WTC11 (cell line): ENCODE measurements around the gene RABAC1. TPM values are rescaled to one million over a fixed set of nuclear protein-coding genes. Genes with fewer than 3 reads are reported as not detected.

Experiments used
- ATAC-seq: fragments of 200-7000 bp; cut with Tn5 transposase; 2 replicates; pipeline ENCODE4 v1.10.0; 2021; ENCODE audit warnings: mild to moderate bottlenecking, moderate library complexity
- CTCF ChIA-PET: fragments of 300-600 bp; sonication (Branson Sonifier 250); formaldehyde crosslinking; loops from one replicate; lab custom pipeline; 2021; ENCODE audit warnings: antibody characterized with exemption; lab: Charles Lee
- POLR2A ChIA-PET: fragments of 350-600 bp; sonication (Branson Sonifier 250); formaldehyde crosslinking; loops from one replicate; lab custom pipeline; 2021; ENCODE audit warnings: antibody characterized with exemption; lab: Charles Lee
- DNase-seq: peaks from one replicate; pipeline ENCODE4 v3.0.0; 2021; ENCODE audit warnings: low spot score
- H3K27ac Mint-ChIP-seq: 2 replicates; pipeline ENCODE4 v1.8.0; 2021; ENCODE audit warnings: mixed read lengths
- H3K27me3 Mint-ChIP-seq: 2 replicates; pipeline ENCODE4 v1.8.0; 2021; ENCODE audit warnings: low read depth, mild to moderate bottlenecking, moderate library complexity, mixed read lengths
- H3K36me3 Mint-ChIP-seq: 2 replicates; pipeline ENCODE4 v1.8.0; 2021; ENCODE audit warnings: mixed read lengths
- H3K4me1 Mint-ChIP-seq: 2 replicates; pipeline ENCODE4 v1.8.0; 2022; ENCODE audit warnings: mixed read lengths
- H3K4me3 Mint-ChIP-seq: 2 replicates; pipeline ENCODE4 v1.8.0; 2021; ENCODE audit warnings: mild to moderate bottlenecking, moderate library complexity, mixed read lengths
- H3K9me3 Mint-ChIP-seq: 2 replicates; pipeline ENCODE4 v1.8.0; 2021; ENCODE audit warnings: mixed read lengths
- ETV6 ChIP-seq: sonication (generic); formaldehyde crosslinking; IDR thresholded peaks from 2 replicates; pipeline ENCODE4 v1.8.1; 2022; ENCODE audit warnings: mild to moderate bottlenecking, missing genetic modification reagents
- FOXJ3 ChIP-seq: sonication (generic); formaldehyde crosslinking; IDR thresholded peaks from 2 replicates; pipeline ENCODE4 v1.9.0; 2021; ENCODE audit warnings: missing genetic modification reagents, mild to moderate bottlenecking, borderline replicate concordance
- MYBL2 ChIP-seq: sonication (generic); formaldehyde crosslinking; IDR thresholded peaks from 2 replicates; pipeline ENCODE4 v1.8.1; 2023; ENCODE audit warnings: mild to moderate bottlenecking, moderate library complexity, missing genetic modification reagents
- NFE2L1 ChIP-seq: sonication (generic); formaldehyde crosslinking; IDR thresholded peaks from 2 replicates; pipeline ENCODE4 v1.8.1; 2023; ENCODE audit warnings: missing genetic modification reagents
- OVOL2 ChIP-seq: fragments of 250-450 bp; sonication (Bioruptor Pico); IDR thresholded peaks from 2 replicates; pipeline ENCODE4 v1.9.0; 2021; ENCODE audit warnings: mild to moderate bottlenecking, borderline replicate concordance
- ZNF121 ChIP-seq: sonication (generic); formaldehyde crosslinking; IDR thresholded peaks from 2 replicates; pipeline ENCODE4 v1.8.0; 2023; ENCODE audit warnings: missing genetic modification reagents
- ZNF219 ChIP-seq: sonication (generic); formaldehyde crosslinking; IDR thresholded peaks from 2 replicates; pipeline ENCODE4 v1.8.0; 2023; ENCODE audit warnings: missing genetic modification reagents, mild to moderate bottlenecking, borderline replicate concordance
- ZNF232 ChIP-seq: sonication (generic); formaldehyde crosslinking; IDR thresholded peaks from 2 replicates; pipeline ENCODE4 v1.8.0; 2022; ENCODE audit warnings: mild to moderate bottlenecking, missing genetic modification reagents
- total RNA-seq: library from RNA; stranded (reverse); gene quantifications from 3 replicates; pipeline ENCODE4 v1.2.3, GENCODE V29; 2021
- TF ChIP-seq, protein P1 (sequence below): sonication (generic); formaldehyde crosslinking; IDR thresholded peaks from 2 replicates; pipeline ENCODE4 v1.8.0; 2022; ENCODE audit warnings: mild to moderate bottlenecking, missing genetic modification reagents
- TF ChIP-seq, protein P2 (sequence below): fragments of 250-450 bp; sonication (Bioruptor Pico); IDR thresholded peaks from 2 replicates; pipeline ENCODE4 v1.9.0; 2021; ENCODE audit warnings: moderate library complexity, mild to moderate bottlenecking, inconsistent platforms, borderline replicate concordance
- TF ChIP-seq, protein P3 (sequence below): sonication (generic); formaldehyde crosslinking; IDR thresholded peaks from 2 replicates; pipeline ENCODE4 v1.8.1; 2022; ENCODE audit warnings: missing genetic modification reagents, borderline replicate concordance
- TF ChIP-seq, protein P4 (sequence below): fragments of 250-450 bp; sonication (Bioruptor Pico); IDR thresholded peaks from 2 replicates; pipeline ENCODE4 v1.8.0; 2021; ENCODE audit warnings: mild to moderate bottlenecking
- TF ChIP-seq, protein P5 (sequence below): sonication (generic); formaldehyde crosslinking; IDR thresholded peaks from 2 replicates; pipeline ENCODE4 v1.8.1; 2023; ENCODE audit warnings: mild to moderate bottlenecking, missing genetic modification reagents
- TF ChIP-seq, protein P6 (sequence below): fragments of 250-450 bp; sonication (Bioruptor Pico); IDR thresholded peaks from 2 replicates; pipeline ENCODE4 v1.9.0; 2021; ENCODE audit warnings: mild to moderate bottlenecking, borderline replicate concordance
- TF ChIP-seq, protein P7 (sequence below): sonication (generic); formaldehyde crosslinking; IDR thresholded peaks from 2 replicates; pipeline ENCODE4 v1.8.1; 2022; ENCODE audit warnings: mild to moderate bottlenecking, moderate library complexity, missing genetic modification reagents

RABAC1 gene
- total RNA-seq, 1 experiment from 2014 or later = 159 TPM

DNA sequence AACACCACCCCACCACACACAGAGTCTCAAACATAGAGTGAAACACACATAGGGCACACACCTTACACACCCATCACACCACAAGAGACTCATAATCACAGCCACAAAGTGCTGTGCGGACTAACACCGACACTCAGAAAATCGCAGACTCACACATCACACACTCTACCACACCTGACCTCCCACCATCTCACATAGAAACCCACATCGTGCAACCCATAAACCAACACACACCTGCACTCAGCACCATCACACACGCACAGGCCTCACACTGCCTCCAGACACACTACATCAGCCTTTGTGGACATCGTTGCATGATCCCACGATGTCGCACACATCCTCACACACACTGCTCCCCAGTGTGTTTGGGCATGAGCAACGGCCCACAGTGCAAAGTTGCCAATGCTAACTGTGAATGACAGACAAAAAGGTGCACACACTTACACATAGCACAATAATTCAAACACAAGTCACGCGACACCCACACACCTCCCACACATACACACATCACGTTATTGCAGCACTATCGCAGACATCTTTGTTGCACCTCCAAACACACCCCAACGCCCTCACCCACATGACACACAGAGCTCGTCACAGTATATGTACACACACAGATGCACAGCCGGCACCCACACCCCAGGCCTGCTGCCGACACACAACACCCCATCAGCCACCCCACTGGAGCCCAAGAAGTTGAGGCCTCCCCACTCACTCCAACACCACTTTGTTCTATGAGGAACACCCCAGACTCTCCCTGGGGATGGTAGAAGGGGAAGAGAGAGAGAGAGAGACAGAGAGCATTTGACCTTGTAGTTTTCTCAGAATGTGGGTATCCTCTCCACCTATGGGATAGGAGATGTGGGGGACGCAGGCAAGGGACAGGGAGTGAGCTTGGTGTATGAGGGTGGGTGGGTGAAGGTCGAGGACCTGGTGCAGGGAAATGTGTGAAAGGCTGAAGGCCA, 36.2 kb upstream of the RABAC1 start:
- ATAC-seq (no peak), DNase-seq (no peak)
- ChIA-PET CTCF (interaction anchor here (1.1 to 1.5 kb wide), 2 partner anchors 36 to 40 kb away, joined by 5 to 10 read pairs; partner anchors contain the start of gene RABAC1), POLR2A (no interaction called here)
- no peak for TF ChIP-seq MYBL2 (CRISPR knock-in tag)
- TF ChIP-seq NFE2L1 (CRISPR knock-in tag) = 0 out of 2 replicates have a peak, but pooled peaks have one; percentile 18
- no peak for TF ChIP-seq ZNF219 (CRISPR knock-in tag)
- TF ChIP-seq, protein P1, sequence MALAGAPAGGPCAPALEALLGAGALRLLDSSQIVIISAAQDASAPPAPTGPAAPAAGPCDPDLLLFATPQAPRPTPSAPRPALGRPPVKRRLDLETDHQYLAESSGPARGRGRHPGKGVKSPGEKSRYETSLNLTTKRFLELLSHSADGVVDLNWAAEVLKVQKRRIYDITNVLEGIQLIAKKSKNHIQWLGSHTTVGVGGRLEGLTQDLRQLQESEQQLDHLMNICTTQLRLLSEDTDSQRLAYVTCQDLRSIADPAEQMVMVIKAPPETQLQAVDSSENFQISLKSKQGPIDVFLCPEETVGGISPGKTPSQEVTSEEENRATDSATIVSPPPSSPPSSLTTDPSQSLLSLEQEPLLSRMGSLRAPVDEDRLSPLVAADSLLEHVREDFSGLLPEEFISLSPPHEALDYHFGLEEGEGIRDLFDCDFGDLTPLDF = no peak
- Mint-ChIP-seq H3K9me3 (no peaks in the 10 kb centered on the region), H3K27me3 (peaks cover 58% of the 10 kb centered on the region), H3K27ac (no peak overlapping the region), H3K4me3 (peak overlapping the region; percentile 2), H3K4me1 (peaks cover 29% of the 10 kb centered on the region), H3K36me3 (no peaks in the 10 kb centered on the region)

DNA sequence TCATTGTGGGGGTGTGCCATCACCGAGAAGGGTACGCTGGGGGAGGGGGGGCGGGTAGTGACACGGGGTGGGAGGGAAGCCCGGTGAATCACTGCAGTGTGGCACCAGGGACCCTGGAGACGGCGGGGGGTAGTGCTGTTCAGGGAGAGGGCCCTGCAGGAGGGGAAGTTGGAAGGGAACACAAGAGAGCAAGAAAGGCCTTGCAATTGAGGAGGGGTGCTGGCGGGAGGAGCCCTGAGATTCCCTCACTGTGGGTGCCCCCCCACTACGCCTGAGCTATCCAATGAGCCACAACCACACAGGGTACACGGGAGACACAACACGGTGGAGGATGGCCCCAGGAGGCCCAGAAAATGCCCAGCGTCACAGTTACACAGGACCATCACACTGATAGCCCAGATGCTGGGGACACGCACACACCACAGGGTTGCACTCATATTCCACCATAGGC, 35.4 kb upstream of the RABAC1 start:
- TF ChIP-seq, protein P2, sequence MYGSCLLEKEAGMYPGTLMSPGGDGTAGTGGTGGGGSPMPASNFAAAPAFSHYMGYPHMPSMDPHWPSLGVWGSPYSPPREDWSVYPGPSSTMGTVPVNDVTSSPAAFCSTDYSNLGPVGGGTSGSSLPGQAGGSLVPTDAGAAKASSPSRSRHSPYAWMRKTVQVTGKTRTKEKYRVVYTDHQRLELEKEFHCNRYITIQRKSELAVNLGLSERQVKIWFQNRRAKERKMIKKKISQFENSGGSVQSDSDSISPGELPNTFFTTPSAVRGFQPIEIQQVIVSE (CRISPR knock-in tag) = no peak
- TF ChIP-seq OVOL2 (CRISPR knock-in tag) (no peak), ZNF232 (no peak), ZNF121 (CRISPR knock-in tag) (no peak), ETV6 (CRISPR knock-in tag) (no peak), FOXJ3 (CRISPR knock-in tag) (no peak)
- TF ChIP-seq, protein P3, sequence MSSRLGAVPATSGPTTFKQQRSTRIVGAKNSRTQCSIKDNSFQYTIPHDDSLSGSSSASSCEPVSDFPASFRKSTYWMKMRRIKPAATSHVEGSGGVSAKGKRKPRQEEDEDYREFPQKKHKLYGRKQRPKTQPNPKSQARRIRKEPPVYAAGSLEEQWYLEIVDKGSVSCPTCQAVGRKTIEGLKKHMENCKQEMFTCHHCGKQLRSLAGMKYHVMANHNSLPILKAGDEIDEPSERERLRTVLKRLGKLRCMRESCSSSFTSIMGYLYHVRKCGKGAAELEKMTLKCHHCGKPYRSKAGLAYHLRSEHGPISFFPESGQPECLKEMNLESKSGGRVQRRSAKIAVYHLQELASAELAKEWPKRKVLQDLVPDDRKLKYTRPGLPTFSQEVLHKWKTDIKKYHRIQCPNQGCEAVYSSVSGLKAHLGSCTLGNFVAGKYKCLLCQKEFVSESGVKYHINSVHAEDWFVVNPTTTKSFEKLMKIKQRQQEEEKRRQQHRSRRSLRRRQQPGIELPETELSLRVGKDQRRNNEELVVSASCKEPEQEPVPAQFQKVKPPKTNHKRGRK = no peak
- TF ChIP-seq, protein P4, sequence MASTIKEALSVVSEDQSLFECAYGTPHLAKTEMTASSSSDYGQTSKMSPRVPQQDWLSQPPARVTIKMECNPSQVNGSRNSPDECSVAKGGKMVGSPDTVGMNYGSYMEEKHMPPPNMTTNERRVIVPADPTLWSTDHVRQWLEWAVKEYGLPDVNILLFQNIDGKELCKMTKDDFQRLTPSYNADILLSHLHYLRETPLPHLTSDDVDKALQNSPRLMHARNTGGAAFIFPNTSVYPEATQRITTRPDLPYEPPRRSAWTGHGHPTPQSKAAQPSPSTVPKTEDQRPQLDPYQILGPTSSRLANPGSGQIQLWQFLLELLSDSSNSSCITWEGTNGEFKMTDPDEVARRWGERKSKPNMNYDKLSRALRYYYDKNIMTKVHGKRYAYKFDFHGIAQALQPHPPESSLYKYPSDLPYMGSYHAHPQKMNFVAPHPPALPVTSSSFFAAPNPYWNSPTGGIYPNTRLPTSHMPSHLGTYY = no peak
- TF ChIP-seq, protein P5, sequence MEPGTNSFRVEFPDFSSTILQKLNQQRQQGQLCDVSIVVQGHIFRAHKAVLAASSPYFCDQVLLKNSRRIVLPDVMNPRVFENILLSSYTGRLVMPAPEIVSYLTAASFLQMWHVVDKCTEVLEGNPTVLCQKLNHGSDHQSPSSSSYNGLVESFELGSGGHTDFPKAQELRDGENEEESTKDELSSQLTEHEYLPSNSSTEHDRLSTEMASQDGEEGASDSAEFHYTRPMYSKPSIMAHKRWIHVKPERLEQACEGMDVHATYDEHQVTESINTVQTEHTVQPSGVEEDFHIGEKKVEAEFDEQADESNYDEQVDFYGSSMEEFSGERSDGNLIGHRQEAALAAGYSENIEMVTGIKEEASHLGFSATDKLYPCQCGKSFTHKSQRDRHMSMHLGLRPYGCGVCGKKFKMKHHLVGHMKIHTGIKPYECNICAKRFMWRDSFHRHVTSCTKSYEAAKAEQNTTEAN = no peak
- TF ChIP-seq, protein P6, sequence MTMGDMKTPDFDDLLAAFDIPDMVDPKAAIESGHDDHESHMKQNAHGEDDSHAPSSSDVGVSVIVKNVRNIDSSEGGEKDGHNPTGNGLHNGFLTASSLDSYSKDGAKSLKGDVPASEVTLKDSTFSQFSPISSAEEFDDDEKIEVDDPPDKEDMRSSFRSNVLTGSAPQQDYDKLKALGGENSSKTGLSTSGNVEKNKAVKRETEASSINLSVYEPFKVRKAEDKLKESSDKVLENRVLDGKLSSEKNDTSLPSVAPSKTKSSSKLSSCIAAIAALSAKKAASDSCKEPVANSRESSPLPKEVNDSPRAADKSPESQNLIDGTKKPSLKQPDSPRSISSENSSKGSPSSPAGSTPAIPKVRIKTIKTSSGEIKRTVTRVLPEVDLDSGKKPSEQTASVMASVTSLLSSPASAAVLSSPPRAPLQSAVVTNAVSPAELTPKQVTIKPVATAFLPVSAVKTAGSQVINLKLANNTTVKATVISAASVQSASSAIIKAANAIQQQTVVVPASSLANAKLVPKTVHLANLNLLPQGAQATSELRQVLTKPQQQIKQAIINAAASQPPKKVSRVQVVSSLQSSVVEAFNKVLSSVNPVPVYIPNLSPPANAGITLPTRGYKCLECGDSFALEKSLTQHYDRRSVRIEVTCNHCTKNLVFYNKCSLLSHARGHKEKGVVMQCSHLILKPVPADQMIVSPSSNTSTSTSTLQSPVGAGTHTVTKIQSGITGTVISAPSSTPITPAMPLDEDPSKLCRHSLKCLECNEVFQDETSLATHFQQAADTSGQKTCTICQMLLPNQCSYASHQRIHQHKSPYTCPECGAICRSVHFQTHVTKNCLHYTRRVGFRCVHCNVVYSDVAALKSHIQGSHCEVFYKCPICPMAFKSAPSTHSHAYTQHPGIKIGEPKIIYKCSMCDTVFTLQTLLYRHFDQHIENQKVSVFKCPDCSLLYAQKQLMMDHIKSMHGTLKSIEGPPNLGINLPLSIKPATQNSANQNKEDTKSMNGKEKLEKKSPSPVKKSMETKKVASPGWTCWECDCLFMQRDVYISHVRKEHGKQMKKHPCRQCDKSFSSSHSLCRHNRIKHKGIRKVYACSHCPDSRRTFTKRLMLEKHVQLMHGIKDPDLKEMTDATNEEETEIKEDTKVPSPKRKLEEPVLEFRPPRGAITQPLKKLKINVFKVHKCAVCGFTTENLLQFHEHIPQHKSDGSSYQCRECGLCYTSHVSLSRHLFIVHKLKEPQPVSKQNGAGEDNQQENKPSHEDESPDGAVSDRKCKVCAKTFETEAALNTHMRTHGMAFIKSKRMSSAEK (CRISPR knock-in tag) = no peak
- TF ChIP-seq, protein P7, sequence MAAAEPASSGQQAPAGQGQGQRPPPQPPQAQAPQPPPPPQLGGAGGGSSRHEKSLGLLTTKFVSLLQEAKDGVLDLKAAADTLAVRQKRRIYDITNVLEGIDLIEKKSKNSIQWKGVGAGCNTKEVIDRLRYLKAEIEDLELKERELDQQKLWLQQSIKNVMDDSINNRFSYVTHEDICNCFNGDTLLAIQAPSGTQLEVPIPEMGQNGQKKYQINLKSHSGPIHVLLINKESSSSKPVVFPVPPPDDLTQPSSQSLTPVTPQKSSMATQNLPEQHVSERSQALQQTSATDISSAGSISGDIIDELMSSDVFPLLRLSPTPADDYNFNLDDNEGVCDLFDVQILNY (CRISPR knock-in tag) = no peak
- Mint-ChIP-seq H3K4me1 (peaks cover 26% of the 10 kb centered on the region), H3K9me3 (no peaks in the 10 kb centered on the region), H3K36me3 (no peaks in the 10 kb centered on the region), H3K27ac (no peak overlapping the region), H3K27me3 (peaks cover 50% of the 10 kb centered on the region), H3K4me3 (peak overlapping the region; percentile 2)
- no peak for ATAC-seq
- POLR2A ChIA-PET = no interaction called here
- CTCF ChIA-PET = interaction anchor here (1.2 kb wide), 1 partner anchor 121 kb away, joined by 3 read pairs; no protein-coding TSS in a partner anchor
- DNase-seq = no peak
